Measurements from ENCODE around the gene PWP2.
"Not testable (repeated sequence)": the region's sequence is repeated elsewhere in the genome, so short reads cannot be mapped to it uniquely, and the experiment has no call there.

The PWP2 gene

DNA sequence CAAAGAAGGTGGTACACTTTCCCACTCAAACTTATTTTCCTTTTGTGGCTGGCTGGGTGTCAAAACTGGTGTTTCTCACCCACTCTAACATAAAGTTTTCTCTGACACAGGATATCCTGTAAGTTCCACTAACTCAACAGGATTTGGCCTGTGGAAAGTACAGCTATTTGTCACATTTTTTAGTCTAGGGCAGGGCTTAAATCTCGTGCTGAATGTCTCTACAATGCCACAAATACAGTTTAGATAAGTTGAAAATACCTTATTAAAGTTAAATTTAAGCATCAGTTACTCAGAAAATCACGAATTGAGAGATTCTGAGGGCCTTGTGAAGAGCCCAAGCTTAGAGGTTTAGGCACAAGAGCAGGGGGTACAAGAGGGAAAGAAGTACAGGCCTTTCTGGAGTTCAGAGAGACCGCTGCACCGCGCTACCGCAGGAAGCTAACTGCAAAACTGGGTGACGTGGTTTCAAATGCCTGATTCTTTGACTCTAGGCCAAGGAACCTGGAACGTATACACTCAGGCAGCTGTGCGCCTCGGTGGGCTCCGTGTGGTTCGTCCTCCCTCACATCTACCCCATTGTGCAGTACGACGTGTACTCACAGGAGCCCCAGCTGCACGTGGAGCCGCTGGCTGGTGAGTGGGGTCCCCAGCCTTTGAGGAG is 23.4 kb upstream of the PWP2 start:
- no peak for DNase-seq

DNA sequence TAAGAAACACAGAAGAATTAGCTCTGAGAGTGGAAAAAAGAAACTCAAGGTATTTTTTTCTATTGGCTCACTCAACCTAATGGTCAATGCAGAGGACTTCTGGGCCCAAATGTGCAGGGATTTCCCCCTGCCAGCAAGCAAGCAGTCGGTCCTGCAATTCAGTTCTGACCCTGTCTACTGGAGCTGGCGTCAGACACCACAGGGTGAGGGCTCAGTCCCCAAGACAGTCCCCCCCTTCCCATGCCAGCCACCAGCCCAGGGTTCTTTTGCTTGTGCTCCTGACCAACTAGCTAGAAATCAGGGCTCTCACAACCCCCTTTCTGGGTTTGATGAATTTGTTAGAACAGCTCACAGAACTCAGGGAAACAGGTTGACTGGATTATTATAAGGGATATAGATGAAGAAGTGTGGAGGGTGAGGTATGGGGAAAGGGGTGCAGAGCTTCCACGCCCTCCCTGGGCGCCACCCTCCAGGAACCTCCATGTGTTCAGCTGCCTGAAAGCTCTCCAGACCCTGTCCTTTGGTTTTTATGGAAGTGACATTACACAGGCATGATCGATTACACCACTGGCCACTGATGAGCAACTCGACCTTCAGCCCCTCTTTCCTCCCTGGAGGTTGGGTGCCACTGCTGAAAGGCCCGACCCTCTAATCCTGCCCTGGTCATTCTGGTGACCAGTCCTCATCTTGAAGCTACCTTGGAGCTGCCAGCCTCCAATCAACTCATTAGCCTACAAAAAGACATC is 22.5 kb upstream of the PWP2 start:
- no peak for DNase-seq

DNA sequence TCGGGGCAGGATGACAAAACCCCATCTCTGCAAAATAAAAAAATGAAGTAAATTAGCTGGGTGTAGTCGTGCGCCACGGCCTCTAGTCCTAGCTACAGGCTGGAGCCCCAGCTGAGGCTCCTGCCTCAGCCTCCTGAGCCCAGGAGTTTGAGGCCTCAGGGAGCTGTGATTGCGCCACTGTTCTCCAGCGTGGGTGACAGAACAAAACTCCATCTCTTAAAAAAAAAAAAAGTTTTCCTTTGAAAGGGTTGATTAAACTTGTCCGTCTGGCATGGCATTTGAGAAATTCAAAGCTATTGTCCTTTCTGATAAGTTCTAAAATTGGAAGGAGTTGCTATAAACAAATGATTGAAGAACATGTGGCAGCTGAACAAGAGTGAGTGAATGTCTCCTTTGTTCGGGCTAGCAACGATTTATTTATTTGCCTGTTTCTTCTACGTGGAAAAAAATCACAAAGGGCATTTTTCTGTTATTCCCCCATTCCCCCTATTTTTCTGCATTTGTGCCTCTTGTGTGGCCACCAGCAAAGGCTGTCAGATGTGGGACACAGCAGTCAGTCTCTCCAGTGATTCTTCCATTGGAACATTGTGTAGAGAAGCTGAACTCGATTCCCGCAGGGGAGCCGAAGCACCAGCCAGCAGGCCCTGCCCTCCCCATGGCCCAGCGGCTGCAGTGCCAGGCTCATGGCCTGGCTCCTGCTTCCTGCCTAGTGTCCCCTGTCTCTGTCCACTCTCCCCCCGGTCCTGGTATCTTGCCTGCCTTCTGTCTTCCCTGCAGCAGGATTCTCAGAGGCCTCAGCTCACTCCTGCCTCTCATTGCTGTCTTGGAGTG is 21.5 kb upstream of the PWP2 start:
- no peak for DNase-seq

DNA sequence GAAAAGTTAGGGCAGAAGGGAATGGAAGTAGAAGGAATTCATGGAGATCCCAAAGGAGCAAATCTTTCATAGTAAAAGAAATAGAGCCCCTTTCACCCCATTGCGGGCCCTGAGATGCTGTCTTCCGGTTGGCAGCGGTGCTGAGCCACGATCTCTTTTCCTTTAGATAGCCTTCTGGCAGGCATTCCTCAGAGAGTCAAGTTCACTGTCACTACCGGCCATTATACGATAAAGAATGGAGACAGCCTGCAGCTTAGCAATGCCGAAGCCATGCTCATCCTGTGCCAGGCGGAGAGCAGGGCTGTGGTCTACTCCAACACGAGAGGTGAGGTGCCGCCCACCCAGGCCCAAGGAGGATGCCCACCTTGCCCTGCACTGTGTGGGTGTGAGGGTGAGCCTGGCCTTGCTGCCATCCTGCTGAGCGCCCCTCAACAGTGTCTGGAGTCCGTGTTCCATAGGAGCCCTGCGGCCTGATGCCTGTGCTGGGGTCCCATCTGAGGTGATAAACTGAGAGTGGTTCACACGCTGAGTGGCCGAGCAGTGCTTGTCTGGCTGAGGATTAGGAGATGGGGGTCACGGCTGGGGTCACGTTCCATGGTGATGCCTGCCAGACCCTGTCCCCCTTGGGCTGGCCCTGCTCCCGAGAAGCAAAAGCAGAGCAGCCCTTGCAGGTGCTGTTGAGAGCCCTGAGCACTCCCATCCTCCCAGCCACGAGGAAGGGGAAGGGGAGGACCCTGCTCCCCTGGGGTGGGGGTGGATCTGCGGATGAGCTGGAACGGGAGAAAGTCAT is 20.4 kb upstream of the PWP2 start:
- no peak for DNase-seq

DNA sequence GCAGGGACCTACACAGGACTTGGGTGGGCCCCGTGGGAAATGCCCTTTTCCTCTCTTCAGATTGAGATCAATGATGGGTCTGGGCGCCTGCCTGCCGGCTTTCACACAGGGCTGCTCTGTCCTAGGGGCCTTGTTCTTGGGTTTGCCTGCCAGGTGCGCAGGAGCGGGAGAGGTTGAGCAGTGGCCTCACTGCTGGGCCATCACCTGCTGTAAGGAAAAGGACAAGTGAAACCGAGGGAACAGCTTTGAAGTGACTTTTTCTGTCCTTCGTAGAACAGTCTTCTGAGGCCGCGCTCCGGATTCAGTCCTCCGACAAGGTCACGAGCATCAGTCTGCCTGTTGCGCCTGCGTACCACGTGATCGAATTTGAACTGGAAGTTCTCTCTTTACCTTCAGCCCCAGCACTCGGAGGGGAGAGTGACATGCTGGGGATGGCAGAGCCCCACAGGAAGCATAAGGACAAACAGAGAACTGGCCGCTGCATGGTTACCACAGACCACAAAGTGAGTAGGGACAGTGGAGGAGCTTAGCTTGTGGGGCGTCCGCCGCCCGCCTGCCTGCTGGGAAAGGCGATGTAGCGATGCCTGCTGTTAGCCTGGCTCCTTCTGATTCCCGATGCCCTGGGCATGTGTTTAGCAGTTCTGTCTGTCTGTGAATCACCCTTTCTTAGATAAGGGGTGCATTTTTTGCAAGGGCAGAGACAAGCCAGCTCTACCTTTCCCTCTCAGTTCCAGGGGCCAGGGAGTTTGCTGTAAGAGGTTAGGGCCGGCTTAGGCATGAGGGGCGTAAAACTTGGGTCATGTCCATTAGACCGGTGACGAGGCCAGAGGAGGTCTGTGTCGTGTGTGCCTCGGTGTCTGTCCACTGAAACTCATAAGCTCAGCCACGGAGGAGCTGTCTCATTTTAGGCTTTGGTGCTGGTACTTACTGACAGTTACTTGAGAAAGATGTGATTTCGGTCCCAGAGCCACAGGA is 19.5 kb upstream of the PWP2 start:
- no peak for DNase-seq

DNA sequence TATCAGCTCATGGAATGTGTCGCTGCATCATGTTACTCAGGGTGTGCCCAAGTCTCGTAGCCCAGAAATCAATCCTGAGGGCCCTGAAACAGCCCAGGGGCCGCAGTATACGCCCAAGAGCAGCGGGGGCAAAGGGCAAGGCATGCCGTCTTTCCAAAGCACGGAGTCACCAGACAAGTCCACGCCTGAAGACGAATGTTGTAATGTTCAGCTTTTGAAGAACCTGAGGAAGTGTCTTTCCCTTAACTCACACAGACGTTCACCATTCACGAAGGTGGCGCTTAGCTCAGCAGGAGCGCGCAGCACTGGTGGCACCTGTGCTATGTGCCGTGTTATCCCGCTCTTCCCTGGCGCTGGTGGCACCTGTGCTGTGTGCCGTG is 18.8 kb upstream of the PWP2 start:
- no peak for DNase-seq

DNA sequence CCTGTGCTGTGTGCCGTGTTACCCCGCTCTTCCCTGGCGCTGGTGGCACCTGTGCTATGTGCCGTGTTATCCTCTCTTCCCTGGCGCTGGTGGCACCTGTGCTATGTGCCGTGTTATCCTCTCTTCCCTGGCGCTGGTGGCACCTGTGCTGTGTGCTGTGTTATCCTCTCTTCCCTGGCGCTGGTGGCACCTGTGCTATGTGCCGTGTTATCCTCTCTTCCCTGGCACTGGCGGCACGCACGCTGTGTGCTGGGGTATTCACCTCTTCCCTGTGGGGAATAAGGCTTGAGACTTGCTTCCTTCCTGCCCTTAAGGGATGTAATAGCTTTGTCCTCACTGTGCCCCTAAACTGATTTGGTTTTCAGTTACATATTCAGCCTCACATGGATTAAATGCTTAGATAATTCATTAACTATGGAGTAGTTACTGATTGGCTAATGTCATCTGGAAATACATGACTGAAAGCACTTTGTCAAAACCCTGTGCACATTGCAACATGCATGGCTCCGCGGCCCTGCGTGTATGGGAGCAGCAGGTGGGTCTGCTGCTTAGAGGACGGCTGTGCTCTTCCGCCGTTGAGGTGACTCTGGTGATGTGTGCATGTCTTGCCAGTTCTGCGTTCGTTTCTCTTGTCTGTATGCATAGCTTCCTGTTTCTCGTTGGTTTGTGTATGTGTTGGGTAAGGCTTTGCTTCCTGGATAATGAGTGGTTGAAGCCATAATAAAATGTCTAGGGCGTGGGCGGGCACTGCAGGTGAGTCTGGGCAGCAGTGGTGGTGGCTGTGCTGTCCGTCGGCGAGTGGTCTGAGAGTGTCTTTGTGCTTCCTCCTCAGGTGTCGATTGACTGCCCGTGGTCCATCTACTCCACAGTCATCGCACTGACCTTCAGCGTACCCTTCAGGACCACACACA is 17.9 kb upstream of the PWP2 start:
- DNase-seq: no peak

DNA sequence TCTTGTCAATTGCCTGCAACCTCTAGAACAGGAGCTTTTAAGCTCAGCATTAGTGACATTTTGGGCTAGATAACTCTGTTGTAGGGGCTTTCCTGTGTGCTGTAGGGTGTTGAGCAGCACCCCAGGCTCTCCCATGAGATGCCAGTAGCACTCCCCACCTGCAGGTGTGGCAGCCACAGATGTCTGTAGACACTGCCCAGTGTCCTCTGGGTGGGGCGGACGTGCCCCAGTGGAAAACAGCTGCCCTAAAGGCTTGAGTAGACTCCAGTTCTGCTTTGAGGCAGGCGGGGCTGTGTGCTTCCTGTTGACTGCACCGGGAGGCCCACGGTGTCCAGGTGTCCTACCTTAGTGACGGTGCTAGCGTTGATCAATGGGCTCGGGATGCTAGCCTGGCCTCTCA is 16.9 kb upstream of the PWP2 start:
- no peak for DNase-seq

DNA sequence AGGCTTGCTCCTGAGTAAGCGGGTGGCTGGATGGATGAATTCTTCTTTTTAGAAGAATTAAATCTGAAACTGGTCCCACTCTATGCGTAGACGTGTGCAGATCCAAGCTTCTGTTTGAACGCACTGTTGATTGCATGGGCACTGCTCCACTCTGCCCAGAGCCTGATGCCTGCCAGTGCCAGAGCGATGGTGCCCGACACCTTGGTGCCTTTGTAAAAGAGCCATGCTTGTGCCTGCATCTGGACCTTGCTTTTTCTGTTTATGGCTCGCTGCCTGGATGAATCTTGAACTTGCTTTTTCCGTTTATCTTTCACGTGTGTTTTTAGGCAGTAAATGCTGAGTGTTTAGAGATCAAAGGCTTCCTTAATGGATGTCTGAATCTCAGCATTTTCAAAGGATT is 15.0 kb upstream of the PWP2 start:
- no peak for DNase-seq

DNA sequence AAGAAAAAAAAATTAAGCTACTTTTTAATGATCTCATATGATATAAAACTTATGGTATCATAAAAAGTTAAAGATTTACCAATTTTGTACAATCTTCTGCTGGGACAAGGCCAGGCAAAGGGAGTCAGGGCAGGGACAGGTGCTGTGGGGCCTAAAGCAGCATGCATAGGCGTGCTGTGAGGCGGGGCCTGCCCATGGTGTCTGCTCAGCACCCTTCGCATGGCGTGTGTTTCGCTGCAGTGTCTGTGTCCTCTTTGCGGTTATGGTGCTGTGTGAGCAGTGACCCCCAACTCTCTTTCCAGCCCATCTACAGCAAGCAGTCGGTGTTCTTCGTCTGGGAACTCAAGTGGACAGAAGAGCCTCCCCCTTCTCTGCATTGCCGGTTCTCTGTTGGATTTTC is 13.4 kb upstream of the PWP2 start:
- DNase-seq: no peak

DNA sequence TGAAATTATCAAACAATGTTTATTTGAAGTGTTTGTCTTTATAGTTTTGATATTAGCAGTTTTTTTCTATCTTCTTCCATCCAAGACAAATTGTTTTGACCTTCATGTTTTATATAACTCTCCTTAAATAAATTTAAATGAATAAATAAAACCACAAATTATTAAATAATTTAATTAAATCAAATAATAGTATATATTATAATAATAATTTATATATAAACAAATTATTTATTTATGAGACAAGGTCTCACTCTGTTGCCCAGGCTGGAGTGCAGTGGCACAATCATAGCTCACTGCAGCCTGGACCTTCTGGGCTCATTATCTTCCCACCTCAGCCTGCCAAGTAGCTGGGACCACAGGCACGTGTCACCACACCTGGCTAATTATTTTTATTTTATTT is 12.4 kb upstream of the PWP2 start:
- DNase-seq: no peak

DNA sequence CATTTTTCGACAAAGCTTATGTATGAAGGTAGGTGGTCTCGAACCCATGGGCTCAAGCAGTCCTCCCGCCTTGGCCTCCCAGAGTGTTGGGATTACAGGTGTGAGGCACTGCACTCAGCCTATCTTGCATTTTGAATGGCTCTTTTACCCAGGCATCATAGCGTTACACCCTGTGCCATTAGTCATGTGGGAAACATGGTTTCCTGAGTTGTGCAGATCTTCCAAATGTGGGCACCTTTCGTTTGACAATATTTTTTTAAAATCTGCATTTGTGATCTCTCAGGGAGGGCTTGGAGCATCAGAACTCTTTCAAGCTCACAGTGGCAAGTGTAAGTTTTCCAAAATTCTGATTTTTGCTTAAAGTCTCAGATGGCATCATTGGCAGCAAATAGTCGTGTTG is 8.7 kb upstream of the PWP2 start:
- DNase-seq: not testable (repeated sequence)

DNA sequence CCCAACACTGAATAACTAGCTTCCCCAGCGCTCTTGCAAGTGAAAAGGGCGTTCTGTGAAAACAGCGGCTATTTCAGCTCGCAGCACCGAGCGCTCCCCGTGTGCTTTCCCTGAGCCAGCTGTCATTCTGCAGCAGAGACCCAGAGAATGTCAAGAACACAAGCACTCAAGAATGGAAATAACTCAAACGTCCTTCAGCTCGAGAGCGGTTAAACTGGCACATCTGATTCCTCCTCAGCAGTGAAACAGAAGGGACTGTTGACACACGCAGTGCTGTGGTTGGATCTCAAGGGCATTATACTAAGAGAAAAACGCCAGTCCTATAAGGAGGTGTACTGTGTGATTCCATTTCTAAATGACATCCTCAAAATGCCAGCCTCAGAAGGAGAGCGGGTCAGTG is 8.2 kb upstream of the PWP2 start:
- DNase-seq: not testable (repeated sequence)

DNA sequence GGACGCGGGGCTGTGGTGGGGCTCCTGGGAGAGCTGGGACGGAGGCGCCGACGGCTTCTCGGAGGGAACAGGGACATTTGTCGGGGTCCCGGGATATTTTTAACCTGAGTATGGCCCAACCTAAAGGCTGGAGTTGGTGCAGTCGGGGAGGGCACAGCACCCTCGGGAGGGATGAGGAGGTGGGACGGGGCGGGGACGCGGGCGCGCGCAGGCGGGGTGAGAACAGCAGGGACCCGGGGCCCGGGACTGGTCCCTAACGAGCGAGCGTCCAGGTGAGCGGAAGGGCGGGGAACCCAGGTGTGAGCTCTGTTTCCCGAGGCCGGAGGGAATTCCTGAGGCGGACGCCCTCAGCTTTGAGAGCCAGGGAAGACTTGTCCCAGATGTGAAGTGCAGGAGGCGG is 390 bp downstream of the PWP2 start:
- not testable (repeated sequence) for DNase-seq

DNA sequence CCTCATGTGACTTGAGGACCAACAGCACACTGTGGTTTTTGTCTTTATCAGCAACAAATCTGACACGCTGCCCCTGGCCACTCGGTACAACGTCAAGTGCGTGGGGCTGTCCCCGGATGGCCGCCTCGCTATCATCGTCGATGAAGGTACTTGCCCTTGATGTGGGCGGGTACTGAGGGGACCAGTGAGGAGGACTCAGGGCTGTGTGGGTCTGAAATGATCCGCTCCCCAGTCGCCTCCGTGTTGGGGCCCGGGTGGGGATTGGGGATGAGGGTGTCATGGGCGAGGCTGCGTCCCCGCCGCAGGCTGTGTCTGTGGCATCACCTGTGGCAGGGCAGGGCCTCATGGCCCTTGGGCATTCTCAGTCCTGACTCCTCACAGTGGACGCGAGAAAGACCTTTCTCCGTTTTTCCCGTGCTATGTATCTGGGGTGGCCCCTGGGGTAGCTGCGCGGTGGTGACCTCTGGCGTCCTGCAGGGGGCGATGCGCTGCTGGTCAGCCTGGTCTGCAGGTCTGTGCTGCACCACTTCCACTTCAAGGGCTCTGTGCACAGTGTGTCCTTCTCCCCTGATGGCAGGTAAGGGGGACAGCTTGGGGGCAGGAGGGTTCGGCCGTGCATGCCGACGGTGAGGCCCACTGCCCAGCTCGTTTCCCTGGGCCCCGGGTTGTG is 6.6 kb downstream of the PWP2 start:
- not testable (repeated sequence) for DNase-seq

DNA sequence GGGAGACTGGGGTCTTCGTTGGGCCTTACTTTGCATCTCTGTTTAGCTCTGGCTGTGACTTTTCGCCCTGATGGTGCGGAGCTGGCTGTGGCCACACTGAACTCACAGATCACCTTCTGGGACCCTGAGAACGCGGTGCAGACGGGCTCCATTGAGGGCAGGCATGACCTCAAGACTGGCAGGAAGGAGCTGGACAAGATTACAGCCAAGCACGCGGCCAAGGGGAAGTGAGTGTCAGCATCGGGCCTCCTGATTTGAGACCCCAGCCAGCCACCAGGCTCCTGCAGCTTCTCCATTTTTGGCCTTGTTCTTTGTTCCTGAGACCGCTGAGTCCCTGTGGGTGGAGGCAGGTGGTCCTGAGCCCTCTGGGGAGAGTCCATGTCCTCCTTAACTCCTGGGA is 14.9 kb downstream of the PWP2 start:
- DNase-seq: not testable (repeated sequence)

DNA sequence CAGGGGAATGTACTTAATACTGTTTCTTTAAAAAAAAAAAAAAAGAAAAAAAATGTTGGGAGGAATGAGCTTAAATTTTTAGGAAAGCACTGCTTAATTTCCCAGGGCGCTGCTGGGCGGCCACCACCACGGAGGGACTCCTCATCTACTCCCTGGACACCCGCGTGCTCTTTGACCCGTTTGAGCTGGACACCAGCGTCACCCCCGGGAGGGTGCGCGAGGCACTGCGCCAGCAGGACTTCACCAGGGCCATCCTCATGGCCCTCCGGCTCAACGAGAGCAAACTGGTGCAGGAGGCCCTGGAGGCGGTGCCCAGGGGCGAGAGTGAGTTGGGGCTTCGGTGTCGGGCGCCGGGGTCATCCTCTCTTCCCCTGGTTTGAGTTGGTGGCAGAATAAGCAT is 20.6 kb downstream of the PWP2 start:
- not testable (repeated sequence) for DNase-seq

DNA sequence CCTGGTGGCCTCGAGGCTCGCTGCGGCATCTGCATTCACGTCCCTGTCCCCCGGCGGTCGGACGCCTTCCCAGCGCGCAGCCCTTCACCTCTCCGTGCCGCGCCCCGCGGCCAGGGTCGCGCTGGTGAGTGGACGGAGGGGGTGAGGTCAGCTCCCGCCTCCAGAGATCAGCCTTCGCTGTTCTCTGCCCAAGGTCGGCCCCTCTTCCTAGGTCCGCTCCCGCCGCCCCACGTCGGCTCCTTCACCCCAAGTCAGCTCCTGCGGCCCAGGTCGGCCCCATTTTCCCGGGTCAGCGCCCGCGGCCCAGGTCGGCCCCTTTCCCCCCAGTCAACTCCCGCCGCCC is 26.5 kb downstream of the PWP2 start:
- not testable (repeated sequence) for DNase-seq

DNA sequence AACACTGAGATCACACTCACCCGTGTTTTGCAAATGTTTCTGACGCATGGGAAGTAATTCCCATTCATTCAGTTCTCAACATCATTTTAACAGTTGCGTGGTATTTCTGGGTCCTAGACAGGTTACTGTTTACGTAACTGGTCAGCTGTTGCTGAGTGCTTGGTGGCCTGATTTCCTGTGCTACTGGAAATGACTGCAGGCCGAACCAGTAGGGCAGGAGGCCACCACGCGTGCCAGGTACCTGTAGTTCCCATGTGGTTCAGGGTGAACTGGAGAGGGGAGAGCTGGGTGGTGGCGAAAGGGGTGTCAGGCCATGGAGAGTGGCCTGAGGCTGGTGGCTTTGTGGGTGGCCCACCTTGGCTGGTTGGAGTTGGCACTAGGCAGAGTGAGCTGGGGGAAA is 27.5 kb downstream of the PWP2 start:
- DNase-seq: not testable (repeated sequence)

DNA sequence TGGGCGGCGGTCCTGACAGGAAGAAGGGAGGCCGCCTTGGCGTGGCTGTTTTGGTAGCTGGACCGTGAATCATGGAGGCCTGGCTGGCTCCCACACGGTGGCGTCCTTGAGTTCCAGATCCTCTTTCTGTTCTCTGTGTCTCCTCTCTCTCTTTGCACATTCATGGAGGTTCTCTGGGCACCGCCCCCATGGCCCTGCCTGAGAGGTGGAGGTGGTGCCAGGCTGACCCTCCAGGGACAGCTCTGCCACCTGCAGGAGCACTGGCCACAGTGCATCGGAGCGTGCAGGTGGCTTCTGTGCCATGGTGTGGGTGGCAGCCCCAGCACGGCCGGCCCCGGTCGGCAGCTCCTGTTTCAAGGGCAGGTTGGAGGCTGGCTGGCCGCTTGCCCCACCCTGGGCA is 30.8 kb downstream of the PWP2 start:
- DNase-seq: not testable (repeated sequence)

Data from 8988T (cell line).